Activated CD4-positive, alpha-beta T cell treated with anti-CD3 and anti-CD28 coated beads for 36 hours (primary cell): ENCODE measurements around the gene SEPTIN2. TPM values are rescaled to one million over a fixed set of nuclear protein-coding genes. Genes with fewer than 3 reads are reported as not detected.
"Not testable (repeated sequence)": the region's sequence is repeated elsewhere in the genome, so short reads cannot be mapped to it uniquely, and the experiment has no call there.

Experiments used
- ATAC-seq: fragments of 200-7000 bp; cut with Tn5 transposase; one replicate; pipeline ENCODE4 v1.10.0; 2021; ENCODE audit warnings: mild to moderate bottlenecking, moderate library complexity
- CTCF ChIA-PET: fragments of 350-600 bp; sonication (Branson Sonifier 250); formaldehyde crosslinking; loops from one replicate; lab custom pipeline; 2021; ENCODE audit warnings: antibody characterized with exemption; lab: Charles Lee
- POLR2A ChIA-PET: fragments of 350-600 bp; sonication (Branson Sonifier 250); formaldehyde crosslinking; loops from one replicate; lab custom pipeline; 2021; ENCODE audit warnings: antibody characterized with exemption, inconsistent platforms; lab: Charles Lee
- DNase-seq: peaks from one replicate; pipeline ENCODE4 v3.0.0-alpha.2; 2020
- H3K27ac Mint-ChIP-seq: one replicate; pipeline ENCODE4 v1.8.0; 2021; ENCODE audit warnings: mixed read lengths
- H3K27me3 Mint-ChIP-seq: one replicate; pipeline ENCODE4 v1.8.0; 2021; ENCODE audit warnings: mixed read lengths
- H3K36me3 Mint-ChIP-seq: one replicate; pipeline ENCODE4 v1.8.0; 2021; ENCODE audit warnings: low read depth, mixed read lengths
- H3K4me1 Mint-ChIP-seq: one replicate; pipeline ENCODE4 v1.8.0; 2021; ENCODE audit warnings: mixed read lengths
- H3K4me3 Mint-ChIP-seq: one replicate; pipeline ENCODE4 v1.8.0; 2021; ENCODE audit warnings: mild to moderate bottlenecking, moderate library complexity, mixed read lengths
- H3K9me3 Mint-ChIP-seq: one replicate; pipeline ENCODE4 v1.8.0; 2021; ENCODE audit warnings: low read depth, mixed read lengths
- intact Hi-C, 2 experiments: fragments of 100-400 bp; cut with DNase I in 1 of 2; cut with micrococcal nuclease in 1 of 2; formaldehyde crosslinking; loops; one replicate each; pipeline versions ENCODE4 v1.14.2 to v1.15.1; 2022 to 2024; cut with DNase I, micrococcal nuclease
- total RNA-seq, 2 experiments: library from RNA; stranded (reverse); gene quantifications; one replicate each; pipeline ENCODE4 v1.2.3, GENCODE V29; 2021

The SEPTIN2 gene
- total RNA-seq, 2 experiments from 2014 or later = 161 to 173 TPM

- CTCF ChIA-PET = interaction anchor here (1.6 kb wide), 1 partner anchor 30 kb away, joined by 4 read pairs; no protein-coding TSS in a partner anchor
- H3K4me3 Mint-ChIP-seq = no peak overlapping the region
Measured at GRCh38 chr2:241288324-241288888, 27.3 kb upstream of the SEPTIN2 start.

GRCh38 chr2:241289053-241289452 lies 26.7 kb upstream of the SEPTIN2 start:
- H3K27me3 Mint-ChIP-seq = no peaks in the 10 kb centered on the region
- H3K4me3 Mint-ChIP-seq = no peak overlapping the region
- ATAC-seq (no peak), DNase-seq (no peak)
- no peaks in the 10 kb centered on the region for H3K9me3 Mint-ChIP-seq
- no peak overlapping the region for H3K27ac Mint-ChIP-seq
- peaks cover 13% of the 10 kb centered on the region for H3K36me3 Mint-ChIP-seq
- POLR2A ChIA-PET = interaction anchor here (0.6 kb wide), 1 partner anchor 353 kb away, joined by 3 read pairs; no protein-coding TSS in a partner anchor
- intact Hi-C loops = no loop called here
- CTCF ChIA-PET = interaction anchor here (0.6 to 1.4 kb wide), 2 partner anchors 23 to 404 kb away, joined by 3 read pairs; no protein-coding TSS in a partner anchor
- peaks cover 49% of the 10 kb centered on the region for H3K4me1 Mint-ChIP-seq

More at GRCh38 chr2:241288324-241288888, 27.3 kb upstream of the SEPTIN2 start:
- DNase-seq (no peak), ATAC-seq (peak; percentile 16)
- peaks cover 51% of the 10 kb centered on the region for H3K4me1 Mint-ChIP-seq
- H3K27ac Mint-ChIP-seq = no peak overlapping the region
- POLR2A ChIA-PET = interaction anchor here (0.6 kb wide), 1 partner anchor 354 kb away, joined by 3 read pairs; no protein-coding TSS in a partner anchor
- H3K9me3 Mint-ChIP-seq = no peaks in the 10 kb centered on the region
- H3K27me3 Mint-ChIP-seq = no peaks in the 10 kb centered on the region
- peaks cover 13% of the 10 kb centered on the region for H3K36me3 Mint-ChIP-seq
- intact Hi-C loops = no loop called here

- Mint-ChIP-seq H3K9me3 (no peaks in the 10 kb centered on the region), H3K4me3 (no peak overlapping the region), H3K27me3 (no peaks in the 10 kb centered on the region), H3K27ac (no peak overlapping the region), H3K36me3 (peaks cover 8% of the 10 kb centered on the region), H3K4me1 (peaks cover 45% of the 10 kb centered on the region)
- CTCF ChIA-PET = interaction anchor here (0.6 to 1.4 kb wide), 3 partner anchors 15 to 404 kb away, joined by 3 read pairs; no protein-coding TSS in a partner anchor
- ATAC-seq = no peak
- POLR2A ChIA-PET = no interaction called here
- no peak for DNase-seq
- intact Hi-C loops = no loop called here
Measured at GRCh38 chr2:241289597-241289996, 26.1 kb upstream of the SEPTIN2 start.

GRCh38 chr2:241291153-241291552 lies 24.6 kb upstream of the SEPTIN2 start:
- CTCF ChIA-PET = interaction anchor here (0.6 to 1.3 kb wide), 3 partner anchors 14 to 58 kb away, joined by 3 read pairs; no protein-coding TSS in a partner anchor

GRCh38 chr2:241291977-241292376 lies 23.7 kb upstream of the SEPTIN2 start:
- Mint-ChIP-seq H3K4me3 (no peak overlapping the region), H3K9me3 (no peaks in the 10 kb centered on the region), H3K36me3 (peaks cover 8% of the 10 kb centered on the region), H3K4me1 (peaks cover 48% of the 10 kb centered on the region), H3K27me3 (no peaks in the 10 kb centered on the region), H3K27ac (no peak overlapping the region)
- ChIA-PET POLR2A (no interaction called here), CTCF (no interaction called here)
- intact Hi-C loops = no loop called here
- DNase-seq (no peak), ATAC-seq (no peak)

More at GRCh38 chr2:241291153-241291552, 24.6 kb upstream of the SEPTIN2 start:
- peaks cover 8% of the 10 kb centered on the region for H3K36me3 Mint-ChIP-seq
- no peak for ATAC-seq
- no peak overlapping the region for H3K27ac Mint-ChIP-seq
- POLR2A ChIA-PET = interaction anchor here (0.7 kb wide), 1 partner anchor 1011 kb away, joined by 3 read pairs; no protein-coding TSS in a partner anchor
- intact Hi-C loops = no loop called here
- no peak overlapping the region for H3K4me3 Mint-ChIP-seq
- no peaks in the 10 kb centered on the region for H3K27me3 Mint-ChIP-seq
- H3K9me3 Mint-ChIP-seq = no peaks in the 10 kb centered on the region
- DNase-seq = no peak
- peaks cover 43% of the 10 kb centered on the region for H3K4me1 Mint-ChIP-seq

- intact Hi-C loops, H3K9me3 Mint-ChIP-seq, POLR2A ChIA-PET, H3K27ac Mint-ChIP-seq, ATAC-seq, H3K4me3 Mint-ChIP-seq, DNase-seq, H3K27me3 Mint-ChIP-seq, H3K36me3 Mint-ChIP-seq: not testable (repeated sequence)
- peaks cover 51% of the 10 kb centered on the region for H3K4me1 Mint-ChIP-seq
- CTCF ChIA-PET = interaction anchor here (0.5 to 0.8 kb wide), 2 partner anchors 13 to 20 kb away, joined by 3 to 4 read pairs; no protein-coding TSS in a partner anchor
Measured at GRCh38 chr2:241293378-241293797, 22.3 kb upstream of the SEPTIN2 start.

- no peak for ATAC-seq
- H3K4me3 Mint-ChIP-seq = no peak overlapping the region
- intact Hi-C loops = no loop called here
- H3K27me3 Mint-ChIP-seq = no peaks in the 10 kb centered on the region
- H3K36me3 Mint-ChIP-seq = peaks cover 11% of the 10 kb centered on the region
- POLR2A ChIA-PET = no interaction called here
- H3K27ac Mint-ChIP-seq = no peak overlapping the region
- CTCF ChIA-PET = interaction anchor here (1.0 kb wide), 1 partner anchor 10 kb away, joined by 3 read pairs; no protein-coding TSS in a partner anchor
- no peak for DNase-seq
- peaks cover 55% of the 10 kb centered on the region for H3K4me1 Mint-ChIP-seq
- H3K9me3 Mint-ChIP-seq = no peaks in the 10 kb centered on the region
Measured at GRCh38 chr2:241295326-241296095, 20.2 kb upstream of the SEPTIN2 start.

- Mint-ChIP-seq H3K9me3 (no peaks in the 10 kb centered on the region), H3K4me1 (peaks cover 48% of the 10 kb centered on the region), H3K27ac (no peak overlapping the region), H3K4me3 (no peak overlapping the region), H3K27me3 (no peaks in the 10 kb centered on the region), H3K36me3 (peaks cover 11% of the 10 kb centered on the region)
- ATAC-seq (no peak), DNase-seq (no peak)
- POLR2A ChIA-PET = no interaction called here
- intact Hi-C loops = no loop called here
- CTCF ChIA-PET = interaction anchor here (0.8 to 1.0 kb wide), 2 partner anchors 9 to 11 kb away, joined by 3 read pairs; no protein-coding TSS in a partner anchor
Measured at GRCh38 chr2:241296767-241297166, 19.0 kb upstream of the SEPTIN2 start.

GRCh38 chr2:241298673-241299072 lies 17.1 kb upstream of the SEPTIN2 start:
- no peak for DNase-seq
- peak overlapping the region; percentile 1 for H3K4me3 Mint-ChIP-seq

GRCh38 chr2:241300000-241300399 lies 15.7 kb upstream of the SEPTIN2 start:
- Mint-ChIP-seq H3K36me3 (peaks cover 11% of the 10 kb centered on the region), H3K9me3 (no peaks in the 10 kb centered on the region), H3K27ac (peak overlapping the region; percentile 14), H3K27me3 (no peaks in the 10 kb centered on the region), H3K4me3 (no peak overlapping the region), H3K4me1 (peaks cover 46% of the 10 kb centered on the region)
- ChIA-PET POLR2A (no interaction called here), CTCF (interaction anchor here (1.5 kb wide), 1 partner anchor 15 kb away, joined by 3 read pairs; no protein-coding TSS in a partner anchor)
- peak; percentile 83 for ATAC-seq
- intact Hi-C loops = no loop called here
- peak; percentile 69 for DNase-seq

More at GRCh38 chr2:241298673-241299072, 17.1 kb upstream of the SEPTIN2 start:
- Mint-ChIP-seq H3K27me3 (no peaks in the 10 kb centered on the region), H3K27ac (peak overlapping the region; percentile 61), H3K36me3 (peaks cover 11% of the 10 kb centered on the region), H3K4me1 (peaks cover 44% of the 10 kb centered on the region), H3K9me3 (no peaks in the 10 kb centered on the region)
- peak; percentile 51 for ATAC-seq
- ChIA-PET CTCF (interaction anchor here (1.5 kb wide), 1 partner anchor 16 kb away, joined by 3 read pairs; no protein-coding TSS in a partner anchor), POLR2A (no interaction called here)
- intact Hi-C loops = no loop called here

GRCh38 chr2:241302083-241302482 lies 13.6 kb upstream of the SEPTIN2 start:
- Mint-ChIP-seq H3K4me1 (peaks cover 45% of the 10 kb centered on the region), H3K4me3 (no peak overlapping the region), H3K9me3 (no peaks in the 10 kb centered on the region), H3K27me3 (no peaks in the 10 kb centered on the region), H3K36me3 (peaks cover 7% of the 10 kb centered on the region), H3K27ac (no peak overlapping the region)
- CTCF ChIA-PET = interaction anchor here (0.8 to 1.6 kb wide), 4 partner anchors 10 to 575 kb away, joined by 3 to 6 read pairs (median 4); no protein-coding TSS in a partner anchor
- intact Hi-C loops = no loop called here
- DNase-seq = no peak
- POLR2A ChIA-PET = interaction anchor here (0.6 to 1.0 kb wide), 2 partner anchors 12 to 761 kb away, joined by 4 to 10 read pairs; no protein-coding TSS in a partner anchor
- no peak for ATAC-seq
